Measurements from ENCODE around the gene RNF34.

Gene RNF34

GRCh38 chr12:121453629-121454028, 53.7 kb downstream of the RNF34 start:
- H3K9ac ChIP-seq (ENCODE audit: low read depth, low read length) = no peak overlapping the region
- peaks cover 4% of the 10 kb centered on the region; the same call in 1 of the 2 replicates for H3K36me3 ChIP-seq (ENCODE audit: insufficient read depth, low read length)
- no peaks in the 10 kb centered on the region for H3K4me1 ChIP-seq (ENCODE audit: insufficient read depth, low read length)
- no peaks in the 10 kb centered on the region for H3K9me3 ChIP-seq (ENCODE audit: control insufficient read depth, insufficient read depth, low read length)

GRCh38 chr12:121454921-121455320, 55.0 kb downstream of the RNF34 start:
- Histone ChIP-seq H3K9ac (ENCODE audit: low read depth, low read length) (no peak overlapping the region), H3K9me3 (ENCODE audit: control insufficient read depth, insufficient read depth, low read length) (peaks cover 3% of the 10 kb centered on the region; the same call in 1 of the 2 replicates), H3K36me3 (ENCODE audit: insufficient read depth, low read length) (peaks cover 4% of the 10 kb centered on the region; the same call in 1 of the 2 replicates), H3K4me1 (ENCODE audit: insufficient read depth, low read length) (no peaks in the 10 kb centered on the region)

GRCh38 chr12:121455766-121456420, 56.0 kb downstream of the RNF34 start:
- no peak overlapping the region for H3K9ac ChIP-seq (ENCODE audit: low read depth, low read length)
- H3K4me1 ChIP-seq (ENCODE audit: insufficient read depth, low read length) = no peaks in the 10 kb centered on the region
- peaks cover 4% of the 10 kb centered on the region; the same call in 1 of the 2 replicates for H3K36me3 ChIP-seq (ENCODE audit: insufficient read depth, low read length)

GRCh38 chr12:121456551-121456950, 56.6 kb downstream of the RNF34 start:
- Histone ChIP-seq H3K9me3 (ENCODE audit: control insufficient read depth, insufficient read depth, low read length) (peaks cover 3% of the 10 kb centered on the region; the same call in 1 of the 2 replicates), H3K4me1 (ENCODE audit: insufficient read depth, low read length) (no peaks in the 10 kb centered on the region), H3K36me3 (ENCODE audit: insufficient read depth, low read length) (peaks cover 4% of the 10 kb centered on the region; the same call in 1 of the 2 replicates), H3K9ac (ENCODE audit: low read depth, low read length) (no peak overlapping the region)

More at GRCh38 chr12:121455766-121456420, 56.0 kb downstream of the RNF34 start:
- peaks cover 3% of the 10 kb centered on the region; the same call in 1 of the 2 replicates for H3K9me3 ChIP-seq (ENCODE audit: control insufficient read depth, insufficient read depth, low read length)

- Histone ChIP-seq H3K9ac (ENCODE audit: low read depth, low read length) (no peak overlapping the region), H3K4me1 (ENCODE audit: insufficient read depth, low read length) (peaks cover 4% of the 10 kb centered on the region; the same call in 1 of the 2 replicates), H3K36me3 (ENCODE audit: insufficient read depth, low read length) (no peaks in the 10 kb centered on the region; the same call in 1 of the 2 replicates)
Observed at GRCh38 chr12:121461048-121461447, 61.1 kb downstream of the RNF34 start.

GRCh38 chr12:121464331-121464730, 64.4 kb downstream of the RNF34 start:
- Histone ChIP-seq H3K4me1 (ENCODE audit: insufficient read depth, low read length) (peaks cover 12% of the 10 kb centered on the region), H3K36me3 (ENCODE audit: insufficient read depth, low read length) (no peaks in the 10 kb centered on the region; the same call in 1 of the 2 replicates), H3K9ac (ENCODE audit: low read depth, low read length) (no peak overlapping the region), H3K9me3 (ENCODE audit: control insufficient read depth, insufficient read depth, low read length) (peaks cover under 1% of the 10 kb centered on the region; the same call in 1 of the 2 replicates)

More at GRCh38 chr12:121461048-121461447, 61.1 kb downstream of the RNF34 start:
- H3K9me3 ChIP-seq (ENCODE audit: control insufficient read depth, insufficient read depth, low read length) = peaks cover 3% of the 10 kb centered on the region; the same call in 1 of the 2 replicates

GRCh38 chr12:121465921-121466793, 66.2 kb downstream of the RNF34 start:
- H3K9me3 ChIP-seq (ENCODE audit: control insufficient read depth, insufficient read depth, low read length) = no peaks in the 10 kb centered on the region
- peak overlapping the region; percentile 71 for H3K9ac ChIP-seq (ENCODE audit: low read depth, low read length)
- H3K4me1 ChIP-seq (ENCODE audit: insufficient read depth, low read length) = peaks cover 12% of the 10 kb centered on the region
- no peaks in the 10 kb centered on the region for H3K36me3 ChIP-seq (ENCODE audit: insufficient read depth, low read length)

- peak overlapping the region; percentile 74 for H3K9ac ChIP-seq (ENCODE audit: low read depth, low read length)
- H3K4me1 ChIP-seq (ENCODE audit: insufficient read depth, low read length) = peaks cover 12% of the 10 kb centered on the region
- H3K9me3 ChIP-seq (ENCODE audit: control insufficient read depth, insufficient read depth, low read length) = no peaks in the 10 kb centered on the region
- H3K36me3 ChIP-seq (ENCODE audit: insufficient read depth, low read length) = no peaks in the 10 kb centered on the region
Observed at GRCh38 chr12:121466794-121467637, 67.1 kb downstream of the RNF34 start.

- no peaks in the 10 kb centered on the region for H3K36me3 ChIP-seq (ENCODE audit: insufficient read depth, low read length)
- H3K9ac ChIP-seq (ENCODE audit: low read depth, low read length) = peak overlapping the region; percentile 65
- H3K4me1 ChIP-seq (ENCODE audit: insufficient read depth, low read length) = peaks cover 12% of the 10 kb centered on the region
- no peaks in the 10 kb centered on the region for H3K9me3 ChIP-seq (ENCODE audit: control insufficient read depth, insufficient read depth, low read length)
Observed at GRCh38 chr12:121467638-121468498, 68.0 kb downstream of the RNF34 start.

- Histone ChIP-seq H3K36me3 (ENCODE audit: insufficient read depth, low read length) (no peaks in the 10 kb centered on the region), H3K9me3 (ENCODE audit: control insufficient read depth, insufficient read depth, low read length) (no peaks in the 10 kb centered on the region), H3K9ac (ENCODE audit: low read depth, low read length) (no peak overlapping the region), H3K4me1 (ENCODE audit: insufficient read depth, low read length) (peaks cover 12% of the 10 kb centered on the region)
Observed at GRCh38 chr12:121468499-121468801, 68.5 kb downstream of the RNF34 start.

GRCh38 chr12:121470751-121471150, 70.8 kb downstream of the RNF34 start:
- Histone ChIP-seq H3K4me1 (ENCODE audit: insufficient read depth, low read length) (peaks cover 11% of the 10 kb centered on the region), H3K9ac (ENCODE audit: low read depth, low read length) (no peak overlapping the region), H3K9me3 (ENCODE audit: control insufficient read depth, insufficient read depth, low read length) (no peaks in the 10 kb centered on the region), H3K36me3 (ENCODE audit: insufficient read depth, low read length) (peaks cover 5% of the 10 kb centered on the region)

- Histone ChIP-seq H3K4me1 (ENCODE audit: insufficient read depth, low read length) (peaks cover 5% of the 10 kb centered on the region; the same call in 1 of the 2 replicates), H3K9me3 (ENCODE audit: control insufficient read depth, insufficient read depth, low read length) (no peaks in the 10 kb centered on the region), H3K36me3 (ENCODE audit: insufficient read depth, low read length) (peaks cover 5% of the 10 kb centered on the region), H3K9ac (ENCODE audit: low read depth, low read length) (no peak overlapping the region)
Observed at GRCh38 chr12:121472150-121472905, 72.4 kb downstream of the RNF34 start.

All from ES-I3 (cell line).